B cell (primary cell): ENCODE measurements around the gene SPP1. TPM values are rescaled to one million over a fixed set of nuclear protein-coding genes. Genes with fewer than 3 reads are reported as not detected.

Experiments used
- ATAC-seq: fragments of 200-7000 bp; cut with Tn5 transposase; one replicate; pipeline ENCODE4 v1.10.0; 2021; ENCODE audit warnings: low read depth, mild to moderate bottlenecking, moderate number of reproducible peaks, moderate library complexity
- CTCF ChIA-PET: fragments of 350-600 bp; sonication (Branson Sonifier 250); formaldehyde crosslinking; loops from one replicate; lab custom pipeline; 2021; ENCODE audit warnings: antibody characterized with exemption, inconsistent platforms; lab: Charles Lee
- POLR2A ChIA-PET: fragments of 350-600 bp; sonication (Branson Sonifier 250); formaldehyde crosslinking; loops from one replicate; lab custom pipeline; 2021; ENCODE audit warnings: antibody characterized with exemption; lab: Charles Lee
- DNase-seq: peaks from one replicate; pipeline ENCODE4 v3.0.0; 2013
- H2AFZ ChIP-seq: 2 replicates; pipeline ENCODE4 v1.6.1; 2012; ENCODE audit warnings: mild to moderate bottlenecking, low read depth, low read length; ENCODE audit not compliant: insufficient read depth, poor library complexity, severe bottlenecking
- H3K27ac ChIP-seq, 2 donors: 1 replicate in 1 of 2; 2 replicates in 1 of 2; pipeline ENCODE4 v1.5.1; 2012 to 2013; ENCODE audit warnings: low read length in 2 of 2, mild to moderate bottlenecking in 2 of 2, moderate library complexity in 1 of 2
- H3K27me3 ChIP-seq, 4 experiments: fragments of 200-600 bp in 1 of 4; sonication (generic) in 1 of 4; replicated peaks in 1 of 4; 1 replicate in 2 of 4; 2 replicates in 2 of 4; pipeline versions ENCODE4 v1.6.1 to v1.7.0; 2013 to 2016; ENCODE audit warnings: low read length in 3 of 4, mild to moderate bottlenecking in 2 of 4, mixed read lengths in 1 of 4, moderate library complexity in 1 of 4; ENCODE audit not compliant: insufficient read depth in 4 of 4, control insufficient read depth in 3 of 4; ENCODE audit errors: control extremely low read depth in 1 of 4
- H3K36me3 ChIP-seq, 2 experiments: replicated peaks in 1 of 2; 1 replicate in 1 of 2; 2 replicates in 1 of 2; pipeline versions ENCODE4 v1.6.1 to v1.7.1; 2013; ENCODE audit warnings: low read length in 1 of 2; ENCODE audit not compliant: insufficient read depth in 2 of 2, control insufficient read depth in 1 of 2; ENCODE audit errors: control extremely low read depth in 1 of 2, extremely low read depth in 1 of 2
- H3K4me1 ChIP-seq, 2 donors: fragments of 200-600 bp in 1 of 2; sonication (generic) in 1 of 2; 1 replicate in 1 of 2; 2 replicates in 1 of 2; pipeline versions ENCODE4 v1.5.1 to v1.6.1; 2013 to 2017; ENCODE audit warnings: low read length in 2 of 2; ENCODE audit not compliant: control insufficient read depth in 2 of 2, insufficient read depth in 2 of 2
- H3K4me2 ChIP-seq: replicated peaks from 2 replicates; pipeline ENCODE3; 2012; ENCODE audit warnings: mild to moderate bottlenecking, low read depth, low read length; ENCODE audit not compliant: poor library complexity, severe bottlenecking
- H3K4me3 ChIP-seq, 5 experiments: fragments of 200-600 bp in 1 of 5; sonication (generic) in 1 of 5; 1 replicate in 3 of 5; 2 replicates in 2 of 5; pipeline versions ENCODE4 v1.5.1 to v1.7.0; 2011 to 2016; ENCODE audit warnings: low read length in 4 of 5, mild to moderate bottlenecking in 4 of 5, low read depth in 2 of 5, control low read depth in 1 of 5, moderate library complexity in 1 of 5; ENCODE audit not compliant: insufficient read depth in 1 of 5; ENCODE audit errors: control extremely low read depth in 1 of 5, extremely low read depth in 1 of 5
- H3K79me2 ChIP-seq: fragments of 200-600 bp; sonication (generic); one replicate; pipeline ENCODE4 v1.6.0; 2016; ENCODE audit warnings: low read length; ENCODE audit not compliant: control insufficient read depth, insufficient read depth
- H3K9ac ChIP-seq: fragments of 200-600 bp; sonication (generic); 2 replicates; pipeline ENCODE4 v1.6.1; 2017; ENCODE audit warnings: mild to moderate bottlenecking, low read length, moderate library complexity
- H3K9me3 ChIP-seq, 3 donors: one replicate each; pipeline versions ENCODE4 v1.6.1 to v1.7.1; 2013; ENCODE audit warnings: low read length in 2 of 3; ENCODE audit not compliant: control insufficient read depth in 2 of 3, insufficient read depth in 1 of 3; ENCODE audit errors: control extremely low read depth in 1 of 3
- H4K20me1 ChIP-seq: 2 replicates; pipeline ENCODE4 v1.6.0; 2012; ENCODE audit warnings: mild to moderate bottlenecking, low read length; ENCODE audit not compliant: insufficient read depth, control insufficient read depth, poor library complexity, severe bottlenecking
- H3K27ac Mint-ChIP-seq: one replicate; pipeline ENCODE4 v1.8.0; 2021; ENCODE audit warnings: mixed read lengths
- H3K27me3 Mint-ChIP-seq: one replicate; pipeline ENCODE4 v1.8.0; 2021; ENCODE audit warnings: mixed read lengths
- H3K4me1 Mint-ChIP-seq: one replicate; pipeline ENCODE4 v1.8.0; 2021; ENCODE audit warnings: mixed read lengths
- H3K4me3 Mint-ChIP-seq: one replicate; pipeline ENCODE4 v1.8.0; 2021; ENCODE audit warnings: mixed read lengths
- H3K9me3 Mint-ChIP-seq: one replicate; pipeline ENCODE4 v1.8.0; 2022; ENCODE audit warnings: mixed read lengths; ENCODE audit not compliant: insufficient read depth
- EZH2 ChIP-seq: IDR thresholded peaks from 2 replicates; pipeline ENCODE4 v1.6.1; 2012; ENCODE audit warnings: borderline replicate concordance, low read depth, mild to moderate bottlenecking, moderate library complexity, low read length; ENCODE audit not compliant: insufficient read depth, poor library complexity, severe bottlenecking
- WGBS: methylation state at CpG from one replicate; pipeline ENCODE4 v1.1.5; 2013; ENCODE audit warnings: missing lambda C conversion rate; ENCODE audit not compliant: insufficient coverage; 5-methylcytosine and 5-hydroxymethylcytosine counted together
- intact Hi-C: fragments of 100-400 bp; cut with micrococcal nuclease; formaldehyde crosslinking; loops from one replicate; pipeline ENCODE4 v1.10.0; 2022
- polyA plus RNA-seq: library from polyadenylated mRNA; depleted of rRNA; stranded (reverse); fragments of >200 nt; gene quantifications from 2 replicates; pipeline ENCODE4 v1.2.3, GENCODE V29; 2012
- total RNA-seq, 2 donors: library from RNA; stranded (reverse); fragments of 120-200 nt in 1 of 2; gene quantifications; 1 replicate in 1 of 2; 2 replicates in 1 of 2; pipeline versions ENCODE4 v1.2.3 to v1.2.4, GENCODE V29; 2013 to 2022
- TF ChIP-seq, protein P1 (sequence below): fragments of 200-600 bp; IDR thresholded peaks from one replicate; pipeline ENCODE4 v1.8.0; 2022; ENCODE audit warnings: antibody characterized with exemption, mild to moderate bottlenecking

Gene SPP1
- total and polyA plus RNA-seq, 2 donors (not counting 1 experiment from before 2014, with no cell fraction given): not detected

GRCh38 chr4:87950493-87950892 lies 25.0 kb upstream of the SPP1 start:
- no peak for DNase-seq
- Mint-ChIP-seq H3K27ac (no peak overlapping the region), H3K4me3 (no peak overlapping the region), H3K27me3 (peaks cover 3% of the 10 kb centered on the region), H3K4me1 (no peaks in the 10 kb centered on the region), H3K9me3 (no peaks in the 10 kb centered on the region)
- H3K4me1 ChIP-seq: no peaks in the 10 kb centered on the region
- H3K4me2 ChIP-seq: no peak overlapping the region
- ATAC-seq: no peak
- no peaks in the 10 kb centered on the region for H3K27me3 ChIP-seq
- H3K4me3 ChIP-seq: no peak overlapping the region
- intact Hi-C loops: no loop called here
- H4K20me1 ChIP-seq: no peaks in the 10 kb centered on the region
- CTCF ChIA-PET: no interaction called here
- no peak overlapping the region for H3K27ac ChIP-seq
- H3K9ac ChIP-seq: no peak overlapping the region
- no peaks in the 10 kb centered on the region for H3K36me3 ChIP-seq
- no peaks in the 10 kb centered on the region for H3K9me3 ChIP-seq
- no peak overlapping the region for H2AFZ ChIP-seq
- POLR2A ChIA-PET: no interaction called here
- H3K79me2 ChIP-seq: no peaks in the 10 kb centered on the region
- TF ChIP-seq, protein P1, sequence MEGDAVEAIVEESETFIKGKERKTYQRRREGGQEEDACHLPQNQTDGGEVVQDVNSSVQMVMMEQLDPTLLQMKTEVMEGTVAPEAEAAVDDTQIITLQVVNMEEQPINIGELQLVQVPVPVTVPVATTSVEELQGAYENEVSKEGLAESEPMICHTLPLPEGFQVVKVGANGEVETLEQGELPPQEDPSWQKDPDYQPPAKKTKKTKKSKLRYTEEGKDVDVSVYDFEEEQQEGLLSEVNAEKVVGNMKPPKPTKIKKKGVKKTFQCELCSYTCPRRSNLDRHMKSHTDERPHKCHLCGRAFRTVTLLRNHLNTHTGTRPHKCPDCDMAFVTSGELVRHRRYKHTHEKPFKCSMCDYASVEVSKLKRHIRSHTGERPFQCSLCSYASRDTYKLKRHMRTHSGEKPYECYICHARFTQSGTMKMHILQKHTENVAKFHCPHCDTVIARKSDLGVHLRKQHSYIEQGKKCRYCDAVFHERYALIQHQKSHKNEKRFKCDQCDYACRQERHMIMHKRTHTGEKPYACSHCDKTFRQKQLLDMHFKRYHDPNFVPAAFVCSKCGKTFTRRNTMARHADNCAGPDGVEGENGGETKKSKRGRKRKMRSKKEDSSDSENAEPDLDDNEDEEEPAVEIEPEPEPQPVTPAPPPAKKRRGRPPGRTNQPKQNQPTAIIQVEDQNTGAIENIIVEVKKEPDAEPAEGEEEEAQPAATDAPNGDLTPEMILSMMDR: no peak
- TF ChIP-seq EZH2: no peak

- Mint-ChIP-seq H3K4me3 (no peak overlapping the region), H3K27me3 (peaks cover 3% of the 10 kb centered on the region), H3K9me3 (no peaks in the 10 kb centered on the region), H3K4me1 (no peaks in the 10 kb centered on the region), H3K27ac (no peak overlapping the region)
- Histone ChIP-seq H3K79me2 (no peaks in the 10 kb centered on the region), H3K9ac (no peak overlapping the region), H3K36me3 (no peaks in the 10 kb centered on the region), H3K4me1 (no peaks in the 10 kb centered on the region), H3K9me3 (no peaks in the 10 kb centered on the region), H4K20me1 (no peaks in the 10 kb centered on the region), H3K4me2 (no peak overlapping the region), H3K4me3 (no peak overlapping the region), H3K27ac (no peak overlapping the region), H2AFZ (no peak overlapping the region), H3K27me3 (no peaks in the 10 kb centered on the region)
- ChIA-PET POLR2A (no interaction called here), CTCF (no interaction called here)
- no peak for ATAC-seq
- TF ChIP-seq, protein P1: no peak
- TF ChIP-seq EZH2: no peak
- 92% methylated on average over 2 of the region's 3 CpGs for WGBS
- intact Hi-C loops: no loop called here
- DNase-seq: no peak
These were observed 24.5 kb upstream of the SPP1 start for GRCh38 chr4:87950936-87951511.
